Upper lobe of left lung (tissue), 6 donors: ENCODE results near the gene GNG2. TPM values are rescaled to one million over a fixed set of nuclear protein-coding genes. Genes with fewer than 3 reads are reported as not detected.

Experiments used
- ATAC-seq, 2 donors: fragments of 200-7000 bp; cut with Tn5 transposase; one replicate each; pipeline ENCODE4 v1.9.1; 2022; ENCODE audit warnings: mild to moderate bottlenecking in 2 of 2, moderate library complexity in 2 of 2; ENCODE audit not compliant: low FRiP score in 2 of 2
- DNase-seq, 2 donors: peaks; one replicate each; pipeline ENCODE4 v3.0.0-alpha.2; 2019 to 2020
- H3K27ac ChIP-seq, 4 donors: fragments of 200-600 bp; sonication (generic); one replicate each; pipeline ENCODE4 v1.5.1; 2016 to 2019
- H3K27me3 ChIP-seq, 4 donors: fragments of 200-600 bp; sonication (generic); one replicate each; pipeline ENCODE4 v1.5.1; 2017 to 2019
- H3K36me3 ChIP-seq, 4 donors: fragments of 200-600 bp; sonication (generic); one replicate each; pipeline ENCODE4 v1.5.1; 2016 to 2019
- H3K4me1 ChIP-seq, 4 donors: fragments of 200-600 bp; sonication (generic); one replicate each; pipeline ENCODE4 v1.5.1; 2018 to 2019
- H3K4me3 ChIP-seq, 4 donors: fragments of 200-600 bp; sonication (generic); one replicate each; pipeline ENCODE4 v1.5.1; 2017 to 2019; ENCODE audit warnings: mild to moderate bottlenecking in 2 of 4, moderate library complexity in 1 of 4
- H3K9me3 ChIP-seq, 4 donors: fragments of 200-600 bp; sonication (generic); one replicate each; pipeline ENCODE4 v1.5.1; 2018 to 2019
- EP300 ChIP-seq, 4 donors: sonication (generic); formaldehyde crosslinking; IDR thresholded peaks; one replicate each; pipeline ENCODE4 v1.5.1; 2017; ENCODE audit warnings: antibody characterized with exemption in 4 of 4, control low read depth in 2 of 4
- POLR2A ChIP-seq, 4 donors: fragments of 450-650 bp; IDR thresholded peaks; one replicate each; pipeline ENCODE4 v1.5.1; 2016 to 2017; ENCODE audit warnings: antibody characterized with exemption in 4 of 4, mild to moderate bottlenecking in 2 of 4
- POLR2AphosphoS5 ChIP-seq, 2 donors: sonication (generic); formaldehyde crosslinking; IDR thresholded peaks; one replicate each; pipeline ENCODE4 v1.5.1; 2017; ENCODE audit warnings: antibody characterized with exemption in 2 of 2
- WGBS, 2 donors: methylation state at CpG; one replicate each; pipeline ENCODE4 v1.1.5; 2017 to 2018; 5-methylcytosine and 5-hydroxymethylcytosine counted together
- total RNA-seq, 6 donors: library from RNA; depleted of rRNA in 4 of 6; stranded (reverse); fragments of >200 nt in 4 of 6; gene quantifications; one replicate each; pipeline versions ENCODE4 v1.1.0 to v1.2.1, GENCODE V29; 2016 to 2021
- TF ChIP-seq, protein P1 (sequence below), 6 experiments: fragments of 450-650 bp in 4 of 6; fragments of 200-600 bp in 2 of 6; sonication (generic) in 2 of 6; IDR thresholded peaks; one replicate each; pipeline ENCODE4 v1.5.1; 2016 to 2019; ENCODE audit warnings: antibody characterized with exemption in 6 of 6
- donor health status: DM: no; HTN: no; CAD: no; lungs with moderate emphysema.
- donor health status: DM: no; HTN: yes; CAD: no; lungs with severe emphysema.

The GNG2 gene
- total RNA-seq, 6 donors from 2014 or later: 4.2 to 29.0 (median 10.1) TPM

DNA sequence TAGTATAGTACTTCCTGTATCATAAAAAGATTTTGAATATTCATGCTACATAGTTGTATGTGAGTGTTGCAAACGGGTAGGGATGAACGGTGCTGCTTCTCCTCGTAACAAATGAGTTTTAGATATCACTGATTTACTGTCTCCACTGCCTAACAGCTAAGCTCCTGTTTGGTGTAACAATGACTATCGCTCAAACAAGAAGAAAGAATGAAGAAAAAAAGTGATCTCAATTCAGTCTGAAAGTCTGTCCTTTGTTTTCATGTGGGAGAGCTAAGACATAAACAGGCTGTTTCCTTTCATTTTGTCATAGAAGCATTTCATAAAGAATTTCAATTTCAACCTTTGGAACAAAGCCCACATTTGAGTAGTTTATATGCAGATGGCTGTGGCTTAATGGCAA is 102.9 kb downstream of the GNG2 start:
- no peak for ATAC-seq
- no peaks in the 10 kb centered on the region for H3K27me3 ChIP-seq
- H3K4me1 ChIP-seq: peaks cover 0 to 9% (median 4%) of the 10 kb centered on the region in 4 donors
- WGBS, 2 donors: 19 to 36% methylated on average over 4 of the region's 4 CpGs
- no peaks in the 10 kb centered on the region for H3K9me3 ChIP-seq
- H3K27ac ChIP-seq: no peak overlapping the region
- no peak for DNase-seq
- H3K36me3 ChIP-seq: no peaks in the 10 kb centered on the region
- peak overlapping the region in 1 of 4 donors; percentile 25 for H3K4me3 ChIP-seq
- TF ChIP-seq POLR2AphosphoS5 (IDR thresholded peaks at IDR 0.05) (no peak), POLR2A (IDR thresholded peaks at IDR 0.05) (no peak)

DNA sequence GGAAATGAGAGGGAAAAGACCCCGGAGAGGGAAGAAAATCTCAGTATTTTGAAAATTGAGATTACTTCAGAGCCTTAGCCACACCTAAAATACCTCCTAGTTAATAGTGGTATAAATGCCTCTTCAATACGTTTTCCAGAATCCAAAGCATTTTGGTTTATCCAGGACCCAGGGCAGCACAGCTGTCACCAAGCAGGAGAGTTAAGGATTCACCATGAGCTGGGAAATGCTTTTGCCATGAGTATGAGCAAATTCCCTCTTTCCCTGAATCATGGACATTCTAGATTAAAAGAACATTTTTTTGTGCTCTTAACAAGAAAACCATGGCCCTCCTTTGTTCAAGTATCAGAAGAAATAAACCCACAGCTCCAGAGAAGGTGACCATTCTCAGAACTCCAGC is 107.1 kb downstream of the GNG2 start:
- peaks cover 0 to 7% (median 3%) of the 10 kb centered on the region in 4 donors for H3K4me1 ChIP-seq
- H3K27ac ChIP-seq: no peak overlapping the region
- WGBS, 2 donors: 70 to 82% methylated on average over 2 of the region's 2 CpGs
- ATAC-seq: no peak
- no peaks in the 10 kb centered on the region for H3K36me3 ChIP-seq
- TF ChIP-seq POLR2AphosphoS5 (IDR thresholded peaks at IDR 0.05) (no peak), POLR2A (IDR thresholded peaks at IDR 0.05) (no peak), EP300 (IDR thresholded peaks at IDR 0.05) (no peak)
- TF ChIP-seq, protein P1, sequence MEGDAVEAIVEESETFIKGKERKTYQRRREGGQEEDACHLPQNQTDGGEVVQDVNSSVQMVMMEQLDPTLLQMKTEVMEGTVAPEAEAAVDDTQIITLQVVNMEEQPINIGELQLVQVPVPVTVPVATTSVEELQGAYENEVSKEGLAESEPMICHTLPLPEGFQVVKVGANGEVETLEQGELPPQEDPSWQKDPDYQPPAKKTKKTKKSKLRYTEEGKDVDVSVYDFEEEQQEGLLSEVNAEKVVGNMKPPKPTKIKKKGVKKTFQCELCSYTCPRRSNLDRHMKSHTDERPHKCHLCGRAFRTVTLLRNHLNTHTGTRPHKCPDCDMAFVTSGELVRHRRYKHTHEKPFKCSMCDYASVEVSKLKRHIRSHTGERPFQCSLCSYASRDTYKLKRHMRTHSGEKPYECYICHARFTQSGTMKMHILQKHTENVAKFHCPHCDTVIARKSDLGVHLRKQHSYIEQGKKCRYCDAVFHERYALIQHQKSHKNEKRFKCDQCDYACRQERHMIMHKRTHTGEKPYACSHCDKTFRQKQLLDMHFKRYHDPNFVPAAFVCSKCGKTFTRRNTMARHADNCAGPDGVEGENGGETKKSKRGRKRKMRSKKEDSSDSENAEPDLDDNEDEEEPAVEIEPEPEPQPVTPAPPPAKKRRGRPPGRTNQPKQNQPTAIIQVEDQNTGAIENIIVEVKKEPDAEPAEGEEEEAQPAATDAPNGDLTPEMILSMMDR (IDR thresholded peaks at IDR 0.05): no peak
- no peak for DNase-seq
- H3K4me3 ChIP-seq: no peak overlapping the region
- no peaks in the 10 kb centered on the region for H3K27me3 ChIP-seq
- no peaks in the 10 kb centered on the region for H3K9me3 ChIP-seq

DNA sequence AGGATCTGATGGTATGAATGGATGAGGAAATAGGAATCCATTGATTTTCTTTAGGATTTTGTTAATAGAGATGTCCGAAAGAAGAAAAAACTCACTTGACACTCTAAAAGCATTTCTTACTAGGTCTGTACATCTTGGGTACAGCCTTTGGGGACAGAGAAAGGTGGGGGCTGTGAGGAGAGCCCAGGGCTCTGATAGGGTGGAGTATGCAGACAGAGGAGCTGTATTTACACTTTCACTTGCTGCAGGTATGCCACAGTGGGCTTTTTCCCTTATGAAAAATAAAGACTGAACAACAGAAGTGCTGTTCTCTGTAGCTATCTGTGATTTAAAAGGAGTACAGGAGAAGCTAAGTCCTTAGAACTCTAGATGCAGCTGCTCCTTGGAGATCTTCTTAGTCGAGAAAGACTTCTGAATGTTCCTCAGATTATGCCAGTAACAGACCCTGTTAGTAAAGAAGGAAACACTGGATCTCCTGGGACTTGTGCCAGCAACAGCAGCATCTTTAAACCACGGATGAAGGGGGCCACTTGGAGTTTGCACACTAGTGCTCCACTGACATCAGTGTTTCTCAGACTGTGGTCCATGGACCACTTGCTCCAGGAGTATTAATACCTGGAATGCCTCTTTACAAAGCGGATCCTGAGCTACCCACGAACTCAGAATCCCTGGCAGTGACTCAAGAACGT is 109.6 kb downstream of the GNG2 start:
- Histone ChIP-seq H3K27ac (no peak overlapping the region), H3K36me3 (no peaks in the 10 kb centered on the region), H3K4me3 (no peak overlapping the region), H3K27me3 (no peaks in the 10 kb centered on the region), H3K9me3 (no peaks in the 10 kb centered on the region), H3K4me1 (no peaks in the 10 kb centered on the region)
- 69% methylated on average over 5 to 6 of the region's 6 CpGs for WGBS, 2 donors
- TF ChIP-seq POLR2AphosphoS5 (IDR thresholded peaks at IDR 0.05) (no peak), EP300 (IDR thresholded peaks at IDR 0.05) (no peak), POLR2A (IDR thresholded peaks at IDR 0.05) (no peak)
- TF ChIP-seq, protein P1 (IDR thresholded peaks at IDR 0.05): no peak
- ATAC-seq (no peak), DNase-seq (no peak)

DNA sequence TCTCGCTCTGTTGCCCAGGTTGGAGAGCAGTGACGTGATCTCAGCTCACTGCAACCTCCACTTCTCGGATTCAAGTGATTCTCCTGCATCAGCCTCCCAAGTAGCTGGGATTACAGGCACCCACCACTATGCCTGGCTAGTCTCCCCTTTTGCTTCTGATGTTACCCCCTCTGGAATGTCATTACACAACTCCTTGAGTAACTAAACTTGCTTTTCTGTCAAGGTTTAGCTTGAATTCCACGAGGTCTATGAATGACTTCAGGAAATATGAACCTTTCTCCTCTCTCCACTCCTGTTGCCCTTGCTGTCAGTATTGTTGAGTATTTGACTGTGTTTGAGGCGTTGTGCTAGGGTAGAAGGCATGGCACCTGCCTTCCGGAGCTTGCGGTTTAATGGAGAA is 112.2 kb downstream of the GNG2 start:
- WGBS, 2 donors: 92 to 93% methylated on average over 7 of the region's 7 CpGs
- TF ChIP-seq POLR2A (IDR thresholded peaks at IDR 0.05) (no peak), POLR2AphosphoS5 (IDR thresholded peaks at IDR 0.05) (no peak)
- Histone ChIP-seq H3K27me3 (no peaks in the 10 kb centered on the region), H3K4me1 (no peaks in the 10 kb centered on the region), H3K9me3 (no peaks in the 10 kb centered on the region), H3K36me3 (no peaks in the 10 kb centered on the region), H3K4me3 (no peak overlapping the region), H3K27ac (no peak overlapping the region)
- ATAC-seq (no peak), DNase-seq (no peak)

DNA sequence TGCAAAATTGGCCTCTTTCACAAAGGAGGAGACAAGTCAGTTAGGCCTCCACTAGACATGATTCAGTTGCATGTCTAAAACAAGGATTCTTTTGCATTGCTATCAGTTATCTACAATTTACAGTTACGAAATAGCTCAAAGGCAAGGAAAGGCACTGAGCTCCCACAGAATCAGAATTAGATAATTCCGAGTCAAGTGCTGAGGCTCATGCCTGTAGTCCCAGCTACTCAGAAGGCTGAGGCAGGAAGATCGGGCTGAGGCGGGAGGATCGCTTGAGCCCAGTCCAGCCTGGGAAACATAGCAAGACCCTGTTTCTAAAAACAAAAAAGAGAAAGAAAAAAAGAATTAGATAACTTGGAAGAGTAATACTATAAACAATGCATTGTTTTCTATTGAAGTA is 116.7 kb downstream of the GNG2 start:
- H3K9me3 ChIP-seq: no peaks in the 10 kb centered on the region
- ATAC-seq (no peak), DNase-seq (no peak)
- H3K4me3 ChIP-seq: no peak overlapping the region
- WGBS, 2 donors: 92 to 99% methylated on average over 5 of the region's 5 CpGs
- TF ChIP-seq, protein P1 (IDR thresholded peaks at IDR 0.05): no peak
- no peak for TF ChIP-seq POLR2AphosphoS5 (IDR thresholded peaks at IDR 0.05)
- TF ChIP-seq POLR2A (IDR thresholded peaks at IDR 0.05): no peak
- no peak for TF ChIP-seq EP300 (IDR thresholded peaks at IDR 0.05)
- no peaks in the 10 kb centered on the region for H3K36me3 ChIP-seq
- H3K4me1 ChIP-seq: peaks cover 0 to 6% (median 5%) of the 10 kb centered on the region in 4 donors
- no peak overlapping the region for H3K27ac ChIP-seq
- H3K27me3 ChIP-seq: no peaks in the 10 kb centered on the region

DNA sequence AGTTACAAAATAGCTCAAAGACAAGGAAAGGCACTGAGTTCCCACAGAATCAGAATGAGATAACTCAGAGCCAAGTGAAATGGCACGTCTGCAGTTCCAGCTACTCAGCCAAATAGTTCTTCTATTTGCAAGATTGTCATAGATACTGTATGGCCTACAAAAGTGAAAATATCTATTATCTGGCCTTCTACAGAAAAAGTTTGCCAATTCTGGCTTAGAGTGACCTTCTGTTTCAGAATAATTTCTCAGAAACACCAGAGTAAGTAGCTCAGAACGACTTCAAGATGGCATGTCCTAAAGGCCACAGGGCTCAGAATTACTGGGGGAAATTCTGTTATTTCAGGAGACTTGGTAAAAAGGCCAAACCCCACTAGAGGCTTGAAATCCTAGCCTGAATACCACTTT is 118.3 kb downstream of the GNG2 start:
- no peak for DNase-seq
- no peaks in the 10 kb centered on the region for H3K36me3 ChIP-seq
- H3K27me3 ChIP-seq: no peaks in the 10 kb centered on the region
- H3K9me3 ChIP-seq: no peaks in the 10 kb centered on the region
- ATAC-seq: no peak
- 42 to 49% methylated on average over 2 of the region's 2 CpGs for WGBS, 2 donors
- H3K27ac ChIP-seq: peak overlapping the region in 2 of 4 donors; percentile 19 to 57
- H3K4me1 ChIP-seq: peaks cover 0 to 6% (median 5%) of the 10 kb centered on the region in 4 donors
- H3K4me3 ChIP-seq: no peak overlapping the region
- TF ChIP-seq POLR2A (IDR thresholded peaks at IDR 0.05) (no peak), POLR2AphosphoS5 (IDR thresholded peaks at IDR 0.05) (no peak), EP300 (IDR thresholded peaks at IDR 0.05) (no peak)
- TF ChIP-seq, protein P1 (IDR thresholded peaks at IDR 0.05): no peak
